SK-N-SH treated with all-trans-retinoic acid at 6 μM for 48 hours (cell line): Measurements from ENCODE around the gene WASF3.

Experiments used
- ARNTL ChIP-seq: fragments of 450-650 bp; formaldehyde crosslinking; IDR thresholded peaks from 2 replicates; pipeline ENCODE4 v1.5.0; 2020; ENCODE audit warnings: low read depth, mild to moderate bottlenecking, moderate library complexity, borderline replicate concordance
- BACH2 ChIP-seq: fragments of 250-450 bp; sonication (Bioruptor Pico); IDR thresholded peaks from 2 replicates; pipeline ENCODE4 v1.9.0; 2021; ENCODE audit warnings: mild to moderate bottlenecking, borderline replicate concordance
- GLIS3 ChIP-seq: fragments of 250-450 bp; sonication (Bioruptor Pico); IDR thresholded peaks from 2 replicates; pipeline ENCODE4 v1.5.0; 2020; ENCODE audit warnings: mild to moderate bottlenecking, moderate library complexity
- PATZ1 ChIP-seq: fragments of 250-450 bp; sonication (Bioruptor Pico); IDR thresholded peaks from 2 replicates; pipeline ENCODE4 v1.8.0; 2020; ENCODE audit warnings: mild to moderate bottlenecking, moderate library complexity, borderline replicate concordance
- RARB ChIP-seq: fragments of 250-450 bp; sonication (Bioruptor Pico); IDR thresholded peaks from 2 replicates; pipeline ENCODE4 v1.8.0; 2021; ENCODE audit warnings: mild to moderate bottlenecking, moderate library complexity
- ZC3H10 ChIP-seq: fragments of 250-450 bp; sonication (Bioruptor Pico); IDR thresholded peaks from 2 replicates; pipeline ENCODE4 v1.5.1; 2021; ENCODE audit warnings: mild to moderate bottlenecking, moderate library complexity
- ZFP3 ChIP-seq: fragments of 250-450 bp; sonication (Bioruptor Pico); IDR thresholded peaks from 2 replicates; pipeline ENCODE4 v1.5.0; 2020; ENCODE audit warnings: mild to moderate bottlenecking, moderate library complexity
- ZNF70 ChIP-seq: fragments of 450-650 bp; formaldehyde crosslinking; IDR thresholded peaks from 2 replicates; pipeline ENCODE4 v1.5.0; 2020; ENCODE audit warnings: mild to moderate bottlenecking, moderate library complexity
- TF ChIP-seq, protein P1 (sequence below): fragments of 250-450 bp; sonication (Bioruptor Pico); IDR thresholded peaks from 2 replicates; pipeline ENCODE4 v1.5.1; 2020; ENCODE audit warnings: low read depth, mild to moderate bottlenecking, moderate library complexity

GRCh38 chr13:26541678-26542568 lies 15.6 kb upstream of the WASF3 start:
- TF ChIP-seq ZC3H10 (CRISPR knock-in tag) (no peak), ZFP3 (CRISPR knock-in tag) (no peak), ZNF70 (no peak), PATZ1 (CRISPR knock-in tag) (no peak), ARNTL (CRISPR knock-in tag) (no peak), BACH2 (CRISPR knock-in tag) (no peak), RARB (no peak), GLIS3 (CRISPR knock-in tag) (no peak)
- TF ChIP-seq, protein P1, sequence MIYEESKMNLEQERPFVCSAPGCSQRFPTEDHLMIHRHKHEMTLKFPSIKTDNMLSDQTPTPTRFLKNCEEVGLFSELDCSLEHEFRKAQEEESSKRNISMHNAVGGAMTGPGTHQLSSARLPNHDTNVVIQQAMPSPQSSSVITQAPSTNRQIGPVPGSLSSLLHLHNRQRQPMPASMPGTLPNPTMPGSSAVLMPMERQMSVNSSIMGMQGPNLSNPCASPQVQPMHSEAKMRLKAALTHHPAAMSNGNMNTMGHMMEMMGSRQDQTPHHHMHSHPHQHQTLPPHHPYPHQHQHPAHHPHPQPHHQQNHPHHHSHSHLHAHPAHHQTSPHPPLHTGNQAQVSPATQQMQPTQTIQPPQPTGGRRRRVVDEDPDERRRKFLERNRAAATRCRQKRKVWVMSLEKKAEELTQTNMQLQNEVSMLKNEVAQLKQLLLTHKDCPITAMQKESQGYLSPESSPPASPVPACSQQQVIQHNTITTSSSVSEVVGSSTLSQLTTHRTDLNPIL (CRISPR knock-in tag) = no peak
